Astrocyte of the hippocampus (primary cell): ENCODE data around the gene SLC9A4.
A peak's percentile ranks its signal among the peaks of the same experiment; 100 is the strongest.

Source experiments
- DNase-seq: peaks from one replicate; pipeline ENCODE4 v3.0.0; 2011; ENCODE audit warnings: low read depth, low spot score

SLC9A4 gene

GRCh38 chr2:102502576-102502975 lies 29.6 kb downstream of the SLC9A4 start:
- no peak for DNase-seq

DNA sequence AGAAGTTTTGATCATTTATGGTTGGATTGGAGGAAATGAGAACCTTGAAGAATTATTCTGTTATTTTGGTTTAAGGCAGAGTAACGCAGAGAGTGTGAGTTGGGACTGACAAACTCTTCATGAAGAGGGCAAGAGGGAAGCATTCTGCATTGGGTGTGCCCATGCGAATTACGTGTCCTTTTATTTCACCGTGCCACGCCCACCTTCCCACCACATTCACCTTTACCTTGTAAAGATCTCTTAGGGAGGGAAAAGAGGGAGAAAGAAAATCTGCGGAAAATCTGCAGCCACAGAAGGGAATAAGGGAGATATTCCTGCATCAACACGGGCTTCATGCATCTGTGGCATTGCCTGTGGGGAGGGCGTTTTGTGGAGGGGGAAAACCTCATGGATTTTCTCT lies 31.8 kb downstream of the SLC9A4 start:
- no peak for DNase-seq

DNA sequence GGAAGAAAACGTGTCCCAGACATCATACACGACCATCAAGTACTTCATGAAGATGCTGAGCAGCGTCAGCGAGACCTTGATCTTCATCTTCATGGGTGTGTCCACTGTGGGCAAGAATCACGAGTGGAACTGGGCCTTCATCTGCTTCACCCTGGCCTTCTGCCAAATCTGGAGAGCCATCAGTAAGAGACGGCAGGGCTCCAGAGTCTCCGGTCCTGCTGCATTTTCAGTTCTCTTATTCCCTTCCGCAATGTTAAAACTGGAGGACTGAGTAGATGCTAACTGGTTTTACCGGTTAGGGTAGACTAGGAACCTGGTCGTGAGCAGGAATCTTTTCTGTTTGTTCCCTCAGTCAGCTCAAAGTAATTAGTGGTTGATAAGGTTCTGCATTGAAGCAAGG lies 32.3 kb downstream of the SLC9A4 start:
- DNase-seq: no peak

DNA sequence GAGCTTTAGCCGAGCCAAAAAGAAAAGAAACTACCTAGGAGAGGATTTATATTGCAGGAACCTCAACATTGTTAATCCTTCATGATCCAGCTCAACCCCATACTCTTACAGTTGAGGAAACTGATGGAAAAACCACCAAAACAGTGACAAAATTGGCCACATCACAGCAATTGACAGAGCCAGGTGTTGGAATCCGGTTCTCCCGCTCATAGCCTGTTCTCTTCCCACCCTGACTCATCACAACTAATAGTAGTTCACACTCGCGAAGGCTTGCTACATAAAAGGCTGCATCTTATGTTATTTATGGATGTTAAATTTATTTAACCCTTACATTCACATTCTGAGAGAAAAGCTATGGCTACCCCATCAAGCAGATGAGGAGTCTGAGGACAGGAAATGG lies 33.7 kb downstream of the SLC9A4 start:
- DNase-seq: no peak

- DNase-seq: no peak
Measured at GRCh38 chr2:102508863-102509262, 35.8 kb downstream of the SLC9A4 start.

GRCh38 chr2:102509749-102510148 lies 36.7 kb downstream of the SLC9A4 start:
- no peak for DNase-seq

DNA sequence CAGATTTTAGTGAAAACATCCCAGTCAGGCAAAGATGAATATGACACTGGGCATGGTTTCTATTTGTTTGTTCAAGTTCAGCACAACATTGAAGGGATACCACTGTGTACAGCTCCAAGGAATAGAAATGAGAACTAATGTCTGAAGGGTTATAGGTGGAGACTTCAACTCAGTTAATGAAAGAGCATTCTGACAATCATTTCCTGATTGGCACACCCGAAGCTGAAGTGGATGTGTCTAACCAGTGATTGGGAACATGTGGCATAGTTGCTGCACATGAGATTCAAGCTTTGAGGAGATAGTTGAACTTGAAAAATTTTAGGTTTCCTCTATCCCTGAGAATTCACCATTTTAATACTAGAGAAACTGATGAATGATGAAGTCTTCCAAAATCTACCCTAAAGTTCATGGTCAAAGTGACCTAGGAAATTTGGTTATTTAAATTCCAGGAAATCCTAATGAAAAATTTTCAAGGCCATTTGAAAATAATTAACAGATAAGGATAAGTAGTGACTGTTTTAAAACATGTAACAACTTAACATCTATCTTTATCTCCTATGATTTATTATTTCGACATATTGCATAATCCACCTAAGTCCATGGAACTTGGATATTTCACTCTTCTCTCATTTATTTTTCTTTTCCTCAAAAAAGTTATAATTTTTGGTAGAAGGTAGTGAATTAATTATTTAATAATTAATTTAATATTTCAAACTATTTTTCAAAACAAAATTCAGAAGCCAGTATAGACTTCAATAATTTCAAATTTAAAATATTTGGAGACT lies 38.0 kb downstream of the SLC9A4 start:
- DNase-seq: no peak

DNA sequence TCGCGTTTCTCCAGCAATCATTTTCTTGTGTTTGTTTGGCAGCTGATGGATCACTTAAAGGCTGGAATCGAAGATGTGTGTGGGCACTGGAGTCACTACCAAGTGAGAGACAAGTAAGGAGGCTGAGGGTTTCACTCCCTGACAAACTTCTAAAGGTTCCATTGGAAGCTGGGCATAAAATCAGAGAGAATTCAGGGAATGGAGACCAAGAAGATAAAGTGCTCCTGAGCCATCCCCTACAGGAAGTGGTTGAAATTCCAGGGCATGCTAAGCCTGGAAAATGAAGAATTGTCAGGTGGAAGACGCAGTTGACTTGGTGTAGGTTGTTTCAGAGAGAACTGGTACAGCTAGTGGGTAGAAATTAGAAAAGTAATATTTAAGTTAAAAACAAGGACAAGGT lies 39.1 kb downstream of the SLC9A4 start:
- DNase-seq: no peak

DNA sequence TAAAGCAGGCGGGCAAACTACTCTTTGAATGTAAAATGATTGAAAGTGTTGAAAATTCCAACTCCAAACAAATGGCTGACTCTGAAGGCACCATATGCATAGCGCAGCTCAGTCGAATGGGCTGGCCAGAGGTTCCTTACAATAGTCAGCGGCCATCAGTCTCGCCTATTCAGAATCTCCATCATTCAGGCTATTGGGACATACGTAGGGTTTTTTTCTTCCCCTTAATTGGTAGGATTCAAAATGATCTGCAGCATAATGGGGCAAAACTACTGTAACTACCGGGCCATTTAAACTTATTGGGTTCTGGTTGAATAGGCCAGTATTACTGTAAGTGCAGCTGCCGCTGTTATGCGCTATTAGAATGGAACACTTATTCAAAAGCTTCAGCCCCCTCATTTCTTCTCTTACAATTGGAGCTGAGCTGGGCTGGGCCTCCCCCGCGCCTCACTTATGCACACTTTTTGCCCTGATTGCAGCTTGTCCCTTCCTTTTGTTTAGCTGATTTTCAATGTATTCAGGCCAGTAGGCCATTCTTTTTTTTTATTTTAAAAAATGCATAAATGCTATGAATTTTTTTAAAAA lies 40.4 kb downstream of the SLC9A4 start:
- DNase-seq: peak; percentile 41

GRCh38 chr2:102514061-102514785 lies 41.2 kb downstream of the SLC9A4 start:
- DNase-seq: peak; percentile 94

DNA sequence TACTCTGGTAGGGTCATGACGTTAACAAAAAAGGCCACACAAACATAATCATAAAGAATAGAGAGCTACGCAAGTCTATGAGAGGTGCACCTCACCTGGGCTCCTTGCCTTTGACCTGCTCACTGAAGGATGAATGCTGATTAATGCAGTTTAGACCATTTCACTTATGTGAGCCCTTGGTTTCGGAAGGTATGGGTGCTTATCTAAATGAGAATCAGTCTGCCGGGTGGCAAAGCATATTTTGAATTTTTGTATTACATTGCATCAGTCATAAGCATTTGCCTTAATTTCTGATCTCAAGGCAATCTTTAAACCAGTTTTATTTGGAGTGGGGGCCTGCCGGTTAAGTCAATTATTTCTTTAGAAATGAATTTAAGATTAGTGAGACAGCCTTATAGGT lies 42.8 kb downstream of the SLC9A4 start:
- no peak for DNase-seq

GRCh38 chr2:102518170-102518569 lies 45.1 kb downstream of the SLC9A4 start:
- no peak for DNase-seq

- DNase-seq: peak; percentile 39
Measured at GRCh38 chr2:102520009-102520408, 47.0 kb downstream of the SLC9A4 start.

DNA sequence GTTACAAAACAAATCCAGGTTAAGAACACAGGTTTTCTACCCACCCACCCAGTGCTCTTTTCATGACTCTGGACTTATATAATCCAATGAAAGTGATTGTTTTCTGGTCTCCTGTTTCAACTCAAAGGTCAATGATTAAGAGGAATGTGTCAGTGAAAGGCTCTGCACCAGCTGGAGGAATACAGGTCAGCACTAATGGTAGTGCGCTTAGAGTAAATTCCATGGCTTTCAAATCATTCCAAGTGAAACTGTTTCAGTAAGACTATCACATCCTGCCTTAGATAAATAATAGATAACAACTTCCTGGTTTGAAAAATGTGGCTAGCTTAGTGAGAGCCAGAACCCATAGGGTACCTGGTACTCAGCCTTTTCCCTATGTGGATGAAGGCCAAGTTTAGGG lies 47.8 kb downstream of the SLC9A4 start:
- no peak for DNase-seq

DNA sequence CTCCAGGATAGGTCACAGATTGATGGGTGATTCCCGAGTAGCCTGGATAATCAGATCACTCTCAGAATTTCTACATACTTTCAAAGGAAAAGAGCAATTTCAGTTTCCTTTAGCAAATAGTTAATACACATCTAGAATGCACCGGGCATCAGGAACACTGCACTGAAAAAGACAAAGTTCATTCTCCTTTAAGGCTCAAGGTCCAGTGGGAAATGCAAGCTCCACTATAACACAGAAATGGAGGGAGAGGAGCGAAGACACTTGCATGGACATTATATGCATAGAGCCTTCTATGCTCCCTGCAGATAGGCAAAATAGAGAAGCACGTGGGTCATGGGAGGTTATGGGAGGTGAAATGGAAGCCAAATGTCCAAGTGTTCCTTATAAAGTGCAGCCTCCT lies 49.1 kb downstream of the SLC9A4 start:
- DNase-seq: no peak

DNA sequence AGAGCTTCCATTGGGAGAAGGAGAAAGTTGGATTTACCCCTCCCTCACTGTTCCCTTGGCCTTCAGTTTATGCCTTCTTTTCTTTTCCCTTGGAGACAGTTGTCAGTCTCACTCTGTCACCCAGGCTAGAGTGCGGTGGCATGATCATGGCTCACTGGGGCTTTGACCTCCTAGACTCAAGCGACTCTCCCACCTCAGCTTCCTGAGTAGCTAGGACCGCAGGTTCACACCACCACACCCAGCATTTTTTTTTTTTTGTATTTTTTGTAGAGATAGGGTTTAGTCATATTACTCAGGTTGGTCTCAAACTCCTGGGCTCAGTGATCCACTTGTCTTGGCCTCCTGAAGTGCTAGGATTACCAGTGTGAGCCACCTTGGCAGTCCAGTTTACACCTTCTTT lies 49.9 kb downstream of the SLC9A4 start:
- DNase-seq: no peak

GRCh38 chr2:102523651-102524050 lies 50.6 kb downstream of the SLC9A4 start:
- no peak for DNase-seq

DNA sequence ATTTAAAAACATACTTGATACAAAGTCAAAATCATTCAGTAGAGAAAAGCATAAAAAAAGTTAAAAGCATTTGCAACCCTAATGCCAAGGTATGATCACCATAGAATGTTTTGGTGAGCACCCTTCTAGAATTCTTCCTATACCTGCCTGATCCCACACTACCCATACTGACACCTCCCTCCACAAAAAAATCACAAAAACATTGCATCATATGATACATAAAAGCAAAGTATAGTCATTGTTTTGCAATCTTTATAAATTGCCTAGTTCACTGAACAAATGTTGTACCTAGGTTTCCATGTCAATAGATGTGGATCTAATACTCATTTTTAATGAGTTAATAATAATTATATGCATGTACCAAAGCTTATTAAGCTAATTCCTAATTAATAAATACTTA lies 54.1 kb downstream of the SLC9A4 start:
- DNase-seq: no peak

DNA sequence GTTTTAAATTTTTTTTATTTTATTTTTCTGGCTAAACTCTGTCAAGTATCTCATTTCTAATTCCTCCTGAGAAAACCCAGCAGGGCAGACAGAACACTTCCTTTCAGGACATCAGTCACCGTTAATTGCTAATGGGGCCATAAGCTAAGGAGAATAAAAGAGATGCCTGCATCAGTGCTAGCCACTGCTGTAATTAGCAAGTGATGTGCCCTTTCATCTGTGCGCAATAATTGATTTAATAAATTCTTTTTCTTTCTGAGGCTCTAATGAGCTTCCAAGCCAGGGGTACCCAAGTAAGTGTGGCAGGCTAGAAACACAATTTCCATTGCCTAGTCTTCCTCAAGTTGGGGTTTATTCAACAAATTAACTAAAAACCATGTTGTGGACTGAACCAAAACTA lies 65.5 kb downstream of the SLC9A4 start:
- DNase-seq: no peak

GRCh38 chr2:102540882-102541281 lies 67.9 kb downstream of the SLC9A4 start:
- DNase-seq: peak; percentile 9

- DNase-seq: no peak
Measured at GRCh38 chr2:102544182-102544581, 71.2 kb downstream of the SLC9A4 start.

DNA sequence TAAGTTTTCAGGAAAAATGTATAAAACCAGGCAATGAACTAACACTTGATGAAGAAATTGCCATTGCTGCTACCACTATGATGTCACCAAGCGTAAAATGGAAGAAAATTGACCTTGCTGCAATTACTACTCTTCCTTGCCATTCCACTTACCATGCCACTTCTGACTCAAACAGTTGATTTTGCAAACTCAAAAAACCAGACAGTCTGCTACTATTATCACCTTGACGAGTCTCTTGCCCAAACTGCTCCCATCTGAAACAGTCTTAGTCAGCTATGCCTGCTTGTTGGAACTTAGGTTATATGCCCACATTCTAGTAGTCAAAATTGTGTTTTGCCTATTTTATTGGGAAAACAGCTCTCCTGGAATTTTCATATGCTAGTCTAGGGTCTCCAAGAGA lies 74.4 kb downstream of the SLC9A4 start:
- DNase-seq: no peak

DNA sequence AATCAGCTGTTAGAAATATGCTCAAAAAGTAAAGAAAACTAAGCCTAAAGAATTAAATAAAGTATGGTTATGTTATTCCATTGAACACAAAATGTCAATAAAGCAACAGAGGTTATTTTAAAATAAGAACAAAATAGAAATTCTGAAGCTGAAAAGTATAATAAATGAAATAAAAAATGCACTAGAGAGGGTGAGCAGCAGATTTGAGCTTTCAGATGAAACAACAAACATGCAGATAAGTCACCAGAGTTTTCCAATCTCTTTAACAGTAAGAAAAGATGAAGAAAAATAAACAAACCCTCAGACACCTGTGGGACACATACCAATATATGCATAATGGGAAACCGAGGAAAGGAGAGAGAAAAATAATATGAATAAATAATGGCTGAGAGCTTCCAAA lies 76.0 kb downstream of the SLC9A4 start:
- no peak for DNase-seq
